Choroid plexus epithelial cell (primary cell): ENCODE results near the gene MX2.
"Not testable (repeated sequence)": the region's sequence is repeated elsewhere in the genome, so short reads cannot be mapped to it uniquely, and the experiment has no call there.

Source experiments
- DNase-seq: peaks from one replicate; pipeline ENCODE4 v3.0.0-alpha.2; 2010; ENCODE audit warnings: low read depth
- H3K4me3 ChIP-seq: 2 replicates; pipeline ENCODE4 v1.5.1; 2011; ENCODE audit warnings: low read depth, mild to moderate bottlenecking, control low read depth, low read length, moderate library complexity
- TF ChIP-seq, protein P1 (sequence below): conservative IDR thresholded peaks from 2 replicates; pipeline ENCODE4 v1.5.1; 2011; ENCODE audit warnings: low read depth, mild to moderate bottlenecking, control low read depth, inconsistent platforms, low read length, moderate library complexity

The MX2 gene

DNA sequence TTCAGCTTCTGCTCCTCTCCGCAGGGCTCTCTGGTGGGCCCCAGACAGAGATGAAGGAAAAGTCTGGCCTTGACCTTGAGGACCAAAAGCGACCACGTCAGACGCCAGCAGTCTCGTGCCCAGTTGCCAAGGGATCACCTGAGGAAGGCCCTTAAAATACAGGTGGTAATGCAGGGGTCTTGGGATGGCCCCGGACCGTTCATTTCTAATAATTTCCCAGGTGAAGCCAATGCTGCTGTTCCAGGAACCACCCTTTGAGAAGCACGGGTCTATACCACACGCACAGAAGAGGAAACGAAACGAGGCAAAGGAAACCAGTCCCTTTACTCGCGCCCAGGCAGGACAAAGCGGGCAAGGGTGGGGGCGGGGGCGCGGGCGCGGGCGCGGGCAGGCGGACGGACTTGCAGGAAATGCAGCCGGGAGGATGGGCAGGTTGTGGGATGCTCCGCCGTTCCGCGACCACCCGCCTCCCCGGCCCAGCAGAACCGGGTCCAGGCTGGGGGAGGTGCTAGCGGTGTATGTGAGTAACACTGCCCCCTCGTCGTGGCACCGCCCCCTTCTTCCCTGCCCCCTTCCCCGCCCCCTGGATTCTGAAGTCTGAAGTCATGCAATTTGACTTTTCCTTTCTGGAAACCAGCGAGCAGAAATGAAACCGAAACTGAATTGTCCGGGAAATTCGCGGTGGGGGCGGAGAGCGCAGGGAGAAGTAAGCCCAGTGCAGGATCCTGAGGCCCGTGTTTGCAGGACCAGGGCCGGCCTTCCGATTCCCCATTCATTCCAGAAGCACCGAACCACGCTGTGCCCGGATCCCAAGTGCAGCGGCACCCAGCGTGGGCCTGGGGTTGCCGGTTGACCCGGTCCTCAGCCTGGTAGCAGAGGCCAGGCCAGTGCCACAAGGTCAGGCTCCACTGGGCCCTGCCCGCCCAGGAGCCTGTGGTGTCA, 58.4 kb downstream of the MX2 start:
- DNase-seq: peak; percentile 86
- peak overlapping the region; percentile 66 for H3K4me3 ChIP-seq
- TF ChIP-seq, protein P1, sequence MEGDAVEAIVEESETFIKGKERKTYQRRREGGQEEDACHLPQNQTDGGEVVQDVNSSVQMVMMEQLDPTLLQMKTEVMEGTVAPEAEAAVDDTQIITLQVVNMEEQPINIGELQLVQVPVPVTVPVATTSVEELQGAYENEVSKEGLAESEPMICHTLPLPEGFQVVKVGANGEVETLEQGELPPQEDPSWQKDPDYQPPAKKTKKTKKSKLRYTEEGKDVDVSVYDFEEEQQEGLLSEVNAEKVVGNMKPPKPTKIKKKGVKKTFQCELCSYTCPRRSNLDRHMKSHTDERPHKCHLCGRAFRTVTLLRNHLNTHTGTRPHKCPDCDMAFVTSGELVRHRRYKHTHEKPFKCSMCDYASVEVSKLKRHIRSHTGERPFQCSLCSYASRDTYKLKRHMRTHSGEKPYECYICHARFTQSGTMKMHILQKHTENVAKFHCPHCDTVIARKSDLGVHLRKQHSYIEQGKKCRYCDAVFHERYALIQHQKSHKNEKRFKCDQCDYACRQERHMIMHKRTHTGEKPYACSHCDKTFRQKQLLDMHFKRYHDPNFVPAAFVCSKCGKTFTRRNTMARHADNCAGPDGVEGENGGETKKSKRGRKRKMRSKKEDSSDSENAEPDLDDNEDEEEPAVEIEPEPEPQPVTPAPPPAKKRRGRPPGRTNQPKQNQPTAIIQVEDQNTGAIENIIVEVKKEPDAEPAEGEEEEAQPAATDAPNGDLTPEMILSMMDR: no peak

DNA sequence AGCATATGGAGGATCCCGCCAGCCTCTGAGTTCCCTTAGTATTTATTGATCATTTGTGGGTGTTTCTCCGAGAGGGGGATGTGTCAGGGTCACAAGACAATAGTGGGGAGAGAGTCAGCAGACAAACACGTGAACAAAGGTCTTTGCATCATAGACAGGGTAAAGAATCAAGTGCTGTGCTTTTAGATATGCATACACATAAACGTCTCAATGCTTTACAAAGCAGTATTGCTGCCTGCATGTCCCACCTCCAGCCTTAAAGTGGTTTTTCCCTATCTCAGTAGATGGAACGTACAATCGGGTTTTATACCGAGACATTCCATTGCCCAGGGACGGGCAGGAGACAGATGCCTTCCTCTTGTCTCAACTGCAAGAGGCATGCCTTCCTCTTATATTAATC, 59.2 kb downstream of the MX2 start:
- H3K4me3 ChIP-seq: not testable (repeated sequence)

DNA sequence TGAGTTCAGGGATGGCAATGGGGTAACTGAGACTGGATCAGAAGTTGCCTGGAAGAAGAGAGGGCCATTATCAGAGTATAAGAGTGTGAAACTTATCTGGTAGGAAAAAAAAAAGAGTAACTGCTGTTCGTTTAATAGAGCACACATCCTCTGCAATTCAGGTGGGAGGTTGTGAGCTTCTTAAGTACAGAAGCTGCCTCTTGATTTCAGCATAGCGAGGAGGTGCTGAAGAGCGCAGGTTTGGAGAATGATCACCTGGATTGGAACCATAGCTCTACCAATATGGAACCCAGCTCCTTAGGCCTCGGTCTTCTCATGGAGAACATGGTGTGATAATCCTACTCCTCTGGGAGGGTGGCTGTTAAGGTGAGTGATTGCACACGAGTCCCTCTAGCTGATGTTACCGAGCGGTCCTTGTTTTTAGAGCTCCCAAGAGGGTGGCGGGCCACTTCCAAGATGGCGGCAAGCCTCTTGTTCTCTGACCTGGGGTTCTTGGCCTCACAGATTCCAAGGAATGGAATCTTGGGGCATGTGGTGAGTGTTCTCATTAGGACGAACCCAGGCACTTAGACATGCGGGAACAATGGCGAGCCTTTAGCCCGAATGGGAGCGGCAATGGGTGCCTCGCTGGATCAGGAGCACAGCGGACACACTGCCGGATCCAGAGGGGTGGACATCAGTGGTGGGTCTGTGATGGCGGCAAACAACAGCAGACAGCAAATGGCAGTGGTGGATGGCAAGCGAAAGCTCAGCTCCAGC, 60.9 kb downstream of the MX2 start:
- no peak overlapping the region for H3K4me3 ChIP-seq
- TF ChIP-seq, protein P1: no peak
- no peak for DNase-seq

More for the DNA sequence above, 59.2 kb downstream of the MX2 start:
- not testable (repeated sequence) for DNase-seq

DNA sequence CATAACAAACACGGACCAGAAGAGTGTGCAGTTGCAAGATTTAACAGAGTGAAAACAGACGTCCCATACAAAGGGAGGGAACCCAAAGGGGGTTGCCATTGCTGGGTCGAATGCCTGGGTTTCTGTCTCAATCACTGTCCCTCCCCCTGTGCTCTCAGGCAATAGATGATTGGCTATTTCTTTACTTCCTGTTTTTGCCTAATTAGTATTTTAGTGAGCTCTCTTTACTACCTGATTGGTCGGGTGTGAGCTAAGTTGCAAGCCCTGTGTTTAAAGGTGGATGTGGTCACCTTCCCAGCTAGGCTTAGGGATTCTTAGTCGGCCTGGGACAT, 61.4 kb downstream of the MX2 start:
- not testable (repeated sequence) for DNase-seq, H3K4me3 ChIP-seq

DNA sequence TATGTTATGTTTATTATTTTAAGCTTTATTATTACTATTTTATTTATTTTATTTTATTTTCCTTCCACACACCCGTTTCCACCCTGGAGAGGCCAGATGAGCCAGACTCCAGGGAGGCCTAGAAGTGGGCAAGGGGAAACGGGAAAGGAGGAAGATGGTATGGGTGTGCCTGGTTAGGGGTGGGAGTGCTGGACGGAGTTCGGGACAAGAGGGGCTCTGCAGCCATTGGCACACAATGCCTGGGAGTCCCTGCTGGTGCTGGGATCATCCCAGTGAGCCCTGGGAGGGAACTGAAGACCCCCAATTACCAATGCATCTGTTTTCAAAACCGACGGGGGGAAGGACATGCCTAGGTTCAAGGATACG, 63.7 kb downstream of the MX2 start:
- H3K4me3 ChIP-seq: peak overlapping the region; percentile 62

DNA sequence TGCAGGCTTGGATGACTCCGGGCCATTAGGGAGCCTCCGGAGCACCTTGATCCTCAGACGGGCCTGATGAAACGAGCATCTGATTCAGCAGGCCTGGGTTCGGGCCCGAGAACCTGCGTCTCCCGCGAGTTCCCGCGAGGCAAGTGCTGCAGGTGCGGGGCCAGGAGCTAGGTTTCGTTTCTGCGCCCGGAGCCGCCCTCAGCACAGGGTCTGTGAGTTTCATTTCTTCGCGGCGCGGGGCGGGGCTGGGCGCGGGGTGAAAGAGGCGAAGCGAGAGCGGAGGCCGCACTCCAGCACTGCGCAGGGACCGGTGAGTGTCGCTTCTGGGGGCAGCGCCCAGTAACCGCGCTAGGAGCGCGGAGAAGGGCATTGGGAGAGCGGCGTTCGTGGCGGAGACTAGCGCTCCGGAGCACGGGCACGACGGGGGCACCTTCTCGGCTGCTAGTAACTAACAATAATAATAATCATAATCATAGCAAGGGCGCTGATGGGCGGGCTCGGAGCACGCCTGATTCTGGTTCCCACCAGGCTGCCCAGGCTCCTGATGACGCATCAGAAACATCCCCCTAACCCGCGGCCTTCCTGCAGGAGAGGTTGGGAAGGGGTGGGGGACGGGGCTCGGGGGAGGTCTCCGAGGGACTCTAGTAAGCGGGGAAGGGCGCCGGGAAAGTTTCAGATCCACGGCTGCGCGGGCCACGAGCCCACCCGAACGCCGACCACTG, 64.3 kb downstream of the MX2 start, which contains the start of gene MX1:
Gene MX1 (plus strand): TSS at position 286 of the 722 bp plus-strand sequence. CDS start 5,832 bp downstream, outside the sequence.
- TF ChIP-seq, protein P1: no peak
- peak; percentile 39 for DNase-seq
- peak within 1 kb of the TSS; percentile 62 for H3K4me3 ChIP-seq

More for the DNA sequence above, 63.7 kb downstream of the MX2 start:
- TF ChIP-seq, protein P1: no peak
- no peak for DNase-seq

DNA sequence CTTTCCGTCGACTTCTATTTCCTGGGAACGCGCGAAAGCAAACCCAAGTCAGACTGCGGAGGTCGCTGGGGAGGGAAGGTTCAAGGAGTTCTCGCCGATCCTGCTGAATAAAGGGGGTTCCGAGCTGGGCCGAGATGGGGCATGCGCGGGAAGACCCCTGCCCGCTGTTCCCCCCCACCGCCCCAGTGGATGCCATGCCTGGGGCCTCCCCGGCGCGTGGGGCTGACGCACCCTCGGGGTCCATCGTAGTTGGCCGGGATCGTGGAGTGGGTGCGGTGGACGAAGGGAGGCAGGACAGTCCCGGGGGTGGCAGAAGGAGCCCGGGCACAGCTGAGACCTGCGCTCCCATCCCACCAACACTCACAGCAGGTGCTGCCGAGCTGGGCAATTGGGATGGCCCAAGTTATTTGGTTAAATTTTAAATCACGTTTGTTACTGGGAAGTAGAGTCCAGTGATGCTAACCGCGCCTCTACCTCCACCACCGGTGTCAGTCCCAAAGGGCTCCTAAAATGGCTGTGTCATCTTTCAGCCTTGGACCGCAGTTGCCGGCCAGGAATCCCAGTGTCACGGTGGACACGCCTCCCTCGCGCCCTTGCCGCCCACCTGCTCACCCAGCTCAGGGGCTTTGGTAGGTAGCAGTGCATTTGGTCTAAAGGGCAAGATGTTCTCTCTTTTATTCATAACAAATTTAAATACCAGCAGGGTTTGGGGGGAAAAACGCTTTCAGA, 65.0 kb downstream of the MX2 start:
- H3K4me3 ChIP-seq: peak overlapping the region; percentile 62
- no peak for DNase-seq
- TF ChIP-seq, protein P1: no peak
